HG03521 (cell line): ENCODE data around the gene ACOT13.
"Not testable (repeated sequence)": the region's sequence is repeated elsewhere in the genome, so short reads cannot be mapped to it uniquely, and the experiment has no call there.

Experiments
- ATAC-seq: cut with Tn5 transposase; IDR thresholded peaks from one replicate; pipeline ENCODE4 v1.9.1; 2021; ENCODE audit warnings: mild to moderate bottlenecking, moderate library complexity; ENCODE audit not compliant: unreplicated experiment

ACOT13 gene

GRCh38 chr6:24692003-24692402 is 25.1 kb downstream of the ACOT13 start:
- no peak for ATAC-seq

DNA sequence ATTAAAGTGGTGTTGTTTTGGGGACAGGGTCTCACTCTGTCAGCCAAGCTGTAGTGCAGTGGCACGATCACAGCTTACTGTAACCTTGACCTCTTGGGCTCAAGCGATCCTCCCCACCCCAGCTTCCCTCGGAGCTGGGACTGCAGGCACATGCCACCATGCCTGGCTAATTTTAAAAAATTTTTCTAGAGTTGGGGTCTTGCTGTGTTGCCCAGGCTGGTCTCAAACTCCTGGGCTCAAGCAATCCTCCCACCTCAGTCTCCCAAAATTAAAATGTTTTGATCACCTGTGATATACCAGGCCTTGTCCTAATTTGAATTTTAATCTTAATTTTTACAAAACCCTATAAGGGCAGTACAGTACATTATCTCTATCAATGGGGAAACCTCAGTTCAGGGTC is 25.5 kb downstream of the ACOT13 start:
- ATAC-seq, result no peak

- no peak for ATAC-seq
These were observed 26.1 kb downstream of the ACOT13 start for GRCh38 chr6:24692848-24693592.

DNA sequence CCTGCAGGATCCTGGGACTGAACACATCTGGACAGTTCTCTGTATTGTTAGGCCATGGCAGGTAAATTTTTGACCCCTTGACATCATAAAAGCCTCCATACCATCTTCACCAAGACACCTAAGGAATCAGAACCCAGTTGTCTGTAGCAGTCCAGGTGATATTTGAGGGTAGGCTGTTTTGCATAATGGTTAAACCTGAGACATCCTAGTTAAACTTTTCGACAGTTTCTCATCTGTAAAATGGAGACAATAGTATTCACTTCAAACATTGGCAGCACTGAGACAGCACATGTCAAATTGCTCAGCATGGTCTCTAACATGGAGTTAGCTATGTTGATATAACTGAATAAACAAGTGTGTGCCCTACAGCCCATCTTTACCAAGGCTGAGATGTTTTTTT is 27.3 kb downstream of the ACOT13 start:
- ATAC-seq, result no peak

- not testable (repeated sequence) for ATAC-seq
These were observed 28.8 kb downstream of the ACOT13 start for GRCh38 chr6:24695635-24696034.

GRCh38 chr6:24696097-24696496 is 29.2 kb downstream of the ACOT13 start:
- ATAC-seq, result no peak

DNA sequence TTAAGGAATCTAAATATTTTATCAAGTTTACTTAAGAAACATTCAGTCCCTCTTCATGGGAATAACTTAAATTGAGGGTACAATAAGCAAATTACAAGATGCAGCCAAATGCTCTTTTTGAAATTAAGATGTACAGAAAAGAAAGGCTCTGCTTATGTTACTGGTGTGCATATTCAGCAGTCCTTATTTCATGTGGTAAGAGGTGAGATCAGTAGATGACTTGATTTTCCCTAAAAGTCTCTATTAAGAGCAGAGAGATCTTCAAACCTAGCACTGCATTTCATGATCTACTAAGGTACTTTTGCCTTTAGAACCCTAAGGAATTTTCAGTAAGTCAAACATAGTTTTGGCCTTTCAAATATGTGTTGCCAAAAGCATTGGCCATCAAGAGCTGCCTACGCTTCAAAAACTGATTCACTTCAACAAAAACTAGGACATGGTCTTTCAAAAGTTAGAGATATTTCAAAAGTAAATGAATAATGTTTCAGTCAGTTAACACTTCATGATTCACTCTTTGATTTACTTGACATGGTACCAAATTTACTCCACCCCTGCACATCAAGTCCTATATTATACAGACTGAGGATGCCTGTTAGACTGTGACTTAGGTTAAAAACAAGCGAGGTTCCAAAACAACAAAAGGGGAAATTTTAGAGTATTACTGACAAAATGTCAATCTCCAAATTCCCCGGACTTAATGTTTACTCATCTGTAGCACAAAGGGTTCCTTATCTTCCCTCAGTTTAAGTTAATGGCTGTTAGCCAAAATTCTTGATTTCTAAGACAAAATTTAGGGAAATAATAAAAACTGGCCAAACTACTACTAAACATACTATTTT is 32.9 kb downstream of the ACOT13 start:
- ATAC-seq, result no peak

- ATAC-seq, result no peak
These were observed 35.9 kb downstream of the ACOT13 start for GRCh38 chr6:24702720-24703282.

- no peak for ATAC-seq
These were observed 37.6 kb downstream of the ACOT13 start for GRCh38 chr6:24704468-24704867.

DNA sequence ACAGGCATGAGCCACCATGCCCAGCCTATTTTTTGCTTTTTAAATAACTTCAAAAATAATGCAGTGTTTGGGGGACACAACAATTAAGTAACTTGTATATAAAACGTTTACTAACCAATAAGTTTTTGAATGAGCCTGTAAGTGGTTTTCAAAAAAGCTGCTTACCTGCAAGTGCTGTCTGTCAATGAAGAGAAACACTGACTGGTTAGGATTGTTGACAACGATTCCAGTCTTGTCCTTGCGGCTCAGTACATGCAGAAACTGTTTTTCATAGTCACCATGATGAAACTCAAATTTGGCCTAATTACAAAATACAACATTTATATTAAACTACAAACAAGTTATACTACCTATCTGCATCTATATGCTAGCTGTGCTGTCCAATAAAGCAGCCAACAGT is 41.7 kb downstream of the ACOT13 start:
- no peak for ATAC-seq

DNA sequence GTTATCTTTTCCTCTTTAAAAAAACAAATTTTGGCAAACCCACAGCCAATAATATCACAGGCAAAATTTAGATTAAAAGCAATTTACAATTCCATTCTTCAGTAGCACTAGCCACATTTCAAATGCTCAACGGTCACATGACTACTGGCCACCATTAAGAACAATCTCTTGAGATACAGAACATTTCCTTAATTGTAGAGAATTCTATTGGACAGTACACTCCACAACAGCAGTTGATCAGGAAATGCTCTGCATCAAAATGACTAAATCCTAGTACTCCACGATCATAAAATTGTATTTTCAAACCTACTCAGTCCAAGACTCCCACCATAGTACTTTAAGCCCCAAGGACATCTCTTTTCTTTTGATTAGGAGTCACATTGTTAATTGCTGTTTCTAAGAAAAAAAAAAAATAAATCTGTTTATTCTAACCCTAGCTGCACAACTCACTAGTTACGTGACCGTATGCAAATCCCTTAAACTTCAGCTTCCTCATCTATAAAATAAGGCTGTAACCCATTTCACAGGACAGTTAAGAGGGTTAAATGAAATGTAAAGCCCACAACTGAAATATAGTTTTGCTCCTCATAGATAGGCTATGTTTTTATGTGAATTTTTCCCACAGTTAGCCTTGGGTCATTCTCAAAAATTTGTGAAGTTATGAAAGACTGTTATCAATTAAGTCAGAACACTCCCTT is 42.3 kb downstream of the ACOT13 start:
- ATAC-seq, result no peak

- ATAC-seq, result no peak
These were observed 43.8 kb downstream of the ACOT13 start for GRCh38 chr6:24710519-24711303.

DNA sequence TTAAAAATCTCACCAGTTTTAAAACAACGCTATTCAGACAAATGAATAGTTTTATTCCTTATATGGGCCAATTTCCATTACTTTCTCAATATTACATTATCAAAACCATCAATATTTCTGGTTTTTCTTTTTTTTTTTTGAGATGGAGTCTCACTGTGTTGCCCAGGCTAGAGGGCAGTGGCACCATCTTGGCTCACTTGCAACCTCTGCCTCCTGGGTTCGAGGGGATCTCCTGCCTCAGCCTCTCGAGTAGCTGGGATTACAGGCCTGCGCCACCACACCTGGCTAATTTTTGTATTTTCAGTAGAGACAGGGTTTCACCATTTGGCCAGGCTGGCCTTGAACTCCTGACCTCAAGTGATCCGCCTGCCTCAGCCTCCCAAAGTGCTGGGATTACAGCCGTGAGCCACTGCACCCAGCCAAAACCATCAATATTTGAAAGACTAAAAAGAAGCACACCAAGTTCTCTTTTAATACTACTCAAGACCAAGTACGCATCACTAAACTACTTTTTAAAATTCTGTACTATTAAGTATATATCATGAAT is 49.8 kb downstream of the ACOT13 start:
- not testable (repeated sequence) for ATAC-seq

- ATAC-seq, result no peak
These were observed 51.7 kb downstream of the ACOT13 start for GRCh38 chr6:24718449-24719124.

- no peak for ATAC-seq
These were observed 52.5 kb downstream of the ACOT13 start, which contains the start of gene C6orf62 for GRCh38 chr6:24719125-24719971. C6orf62 (minus strand) TSS chr6:24719154; CDS start chr6:24718668, 486 bp downstream.

GRCh38 chr6:24720131-24720603 is 53.3 kb downstream of the ACOT13 start:
- ATAC-seq, result no peak

- peak; percentile 83 for ATAC-seq
These were observed 54.0 kb downstream of the ACOT13 start for GRCh38 chr6:24720604-24721460.
